Stimulated activated CD4-positive, alpha-beta T cell treated with anti-CD3 and anti-CD28 coated beads, Interleukin-2, amount 100 ng/mL, for 48 hours (primary cell): ENCODE results near the gene SEPTIN1.
"Not testable (repeated sequence)": the region's sequence is repeated elsewhere in the genome, so short reads cannot be mapped to it uniquely, and the experiment has no call there.

Experiments
- DNase-seq, 2 donors: peaks; one replicate each; pipeline ENCODE4 v3.0.0-alpha.2; 2020

SEPTIN1 gene

DNA sequence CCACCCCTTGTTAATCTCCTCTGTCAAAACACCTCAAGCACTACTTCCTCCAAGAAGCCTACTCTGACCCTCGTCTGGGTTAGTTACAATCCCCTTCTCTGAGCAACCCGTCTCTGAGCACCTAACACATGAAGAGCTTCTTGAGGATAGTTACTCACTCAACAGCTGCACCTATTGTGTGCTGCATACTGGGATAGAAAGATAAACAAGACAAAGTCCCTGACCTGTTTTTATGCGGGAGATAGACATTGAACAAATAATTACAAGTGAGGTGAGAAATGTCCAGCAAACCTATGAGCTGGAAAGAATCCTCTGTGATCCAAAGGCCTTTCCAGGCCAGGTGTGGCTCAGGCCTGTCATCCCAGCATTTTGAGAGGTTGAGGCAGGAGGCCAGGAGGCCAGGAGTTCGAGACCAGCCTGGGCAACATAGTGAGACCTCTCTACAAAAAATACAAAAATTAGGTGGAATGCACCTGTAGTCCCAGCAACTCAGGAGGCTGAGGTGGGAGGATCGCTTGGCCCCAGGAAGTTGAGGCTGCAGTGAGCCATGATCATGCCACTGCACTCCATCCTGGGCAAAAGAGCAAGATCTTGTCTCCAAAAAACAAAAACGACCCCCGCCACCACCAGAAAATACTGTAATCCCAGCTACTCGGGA, 19.5 kb upstream of the SEPTIN1 start:
- DNase-seq = no peak

DNA sequence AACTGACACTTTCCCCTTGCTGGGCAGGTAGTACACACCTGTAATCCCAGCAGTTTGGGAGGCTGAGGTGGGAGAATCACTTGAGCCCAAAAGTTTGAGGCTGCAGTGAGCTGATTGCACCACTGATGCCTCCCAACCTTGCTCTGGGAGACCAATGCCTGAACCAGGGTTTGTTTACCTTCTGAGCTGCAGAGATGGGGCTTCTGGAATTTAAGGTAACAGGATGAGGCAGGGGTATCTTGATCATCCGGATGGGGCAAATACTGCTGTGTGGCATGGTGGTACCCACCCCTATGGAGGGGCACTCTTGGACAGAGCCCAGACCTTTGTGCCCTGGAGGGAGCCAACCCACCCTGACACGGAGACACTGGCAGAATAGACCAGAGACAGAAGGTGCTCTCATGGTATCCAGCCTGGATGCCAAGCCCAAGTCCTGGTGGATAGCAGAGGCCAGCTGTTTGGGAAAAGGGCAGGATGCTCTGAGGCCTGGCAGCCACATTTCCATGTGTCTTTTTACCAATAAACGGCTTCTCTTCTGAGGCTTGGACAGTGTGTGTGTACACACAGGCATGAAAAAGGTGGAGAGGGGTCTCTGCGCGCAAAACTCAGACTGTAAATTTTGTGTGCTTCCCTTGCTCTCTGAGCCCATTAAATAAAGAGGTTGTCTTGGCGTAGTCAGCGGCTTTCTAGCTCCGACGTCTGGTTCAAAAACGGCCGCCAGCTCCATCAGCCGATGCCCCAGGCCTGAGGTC, 17.2 kb upstream of the SEPTIN1 start:
- DNase-seq = no peak

DNA sequence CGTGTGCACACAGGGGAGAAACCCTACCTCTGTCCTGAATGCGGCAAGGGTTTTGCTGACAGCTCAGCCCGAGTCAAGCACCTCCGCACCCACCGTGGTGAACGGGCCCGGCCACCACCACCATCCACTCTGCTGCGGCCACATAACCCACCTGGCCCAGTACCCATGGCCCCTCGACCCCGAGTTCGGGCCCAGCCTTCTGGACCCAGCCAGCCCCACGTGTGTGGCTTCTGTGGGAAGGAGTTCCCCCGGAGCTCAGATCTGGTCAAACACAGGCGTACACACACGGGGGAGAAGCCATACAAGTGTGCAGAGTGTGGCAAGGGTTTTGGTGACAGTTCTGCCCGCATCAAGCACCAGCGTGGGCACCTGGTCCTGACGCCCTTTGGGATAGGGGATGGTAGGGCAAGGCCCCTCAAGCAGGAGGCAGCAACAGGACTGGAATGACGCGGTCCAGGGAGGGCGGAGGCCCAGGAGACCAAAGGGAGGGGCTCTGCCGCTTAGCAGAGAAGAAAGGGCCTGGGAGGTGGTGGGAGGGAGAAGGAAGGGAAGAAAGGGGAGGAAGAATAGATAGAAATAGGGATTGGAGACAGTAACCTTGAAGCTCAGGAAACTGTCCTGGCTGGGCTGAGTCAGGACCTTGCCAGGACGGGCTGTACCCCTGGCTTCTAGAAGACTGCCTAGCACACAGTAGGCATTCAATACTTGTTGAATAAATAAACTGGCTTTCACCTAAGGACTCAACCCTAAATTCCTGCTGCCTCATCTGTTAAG, 16.5 kb upstream of the SEPTIN1 start:
- DNase-seq = no peak

DNA sequence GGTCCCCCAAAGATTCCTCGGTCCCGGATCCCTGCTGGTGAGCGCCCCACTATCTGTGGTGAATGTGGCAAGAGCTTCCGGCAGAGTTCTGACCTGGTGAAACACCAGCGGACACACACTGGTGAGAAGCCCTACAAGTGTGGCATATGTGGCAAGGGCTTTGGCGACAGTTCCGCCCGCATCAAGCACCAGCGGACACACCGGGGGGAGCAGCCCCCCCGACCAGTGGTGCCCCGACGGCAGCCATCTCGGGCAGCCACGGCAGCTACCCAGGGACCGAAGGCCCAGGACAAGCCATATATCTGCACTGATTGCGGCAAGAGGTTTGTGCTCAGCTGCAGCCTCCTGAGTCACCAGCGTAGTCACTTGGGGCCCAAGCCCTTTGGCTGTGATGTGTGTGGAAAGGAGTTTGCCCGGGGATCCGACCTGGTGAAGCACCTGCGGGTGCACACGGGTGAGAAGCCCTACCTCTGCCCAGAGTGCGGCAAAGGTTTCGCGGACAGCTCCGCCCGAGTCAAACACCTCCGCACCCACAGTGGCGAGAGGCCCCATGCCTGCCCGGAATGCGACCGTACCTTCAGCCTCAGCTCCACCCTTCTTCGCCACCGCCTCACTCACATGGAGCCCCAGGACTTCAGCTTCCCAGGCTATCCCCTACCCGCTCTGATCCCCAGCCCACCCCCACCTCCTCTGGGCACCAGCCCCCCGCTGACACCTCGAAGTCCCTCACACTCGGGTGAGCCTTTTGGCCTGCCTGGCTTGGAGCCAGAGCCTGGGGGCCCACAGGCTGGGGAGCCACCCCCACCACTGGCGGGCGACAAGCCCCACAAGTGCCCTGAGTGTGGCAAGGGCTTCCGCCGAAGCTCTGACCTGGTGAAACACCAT, 15.7 kb upstream of the SEPTIN1 start:
- DNase-seq = no peak

- DNase-seq = no peak
These were observed 14.7 kb upstream of the SEPTIN1 start for GRCh38 chr16:30397056-30397455.

- DNase-seq = not testable (repeated sequence)
These were observed 14.3 kb upstream of the SEPTIN1 start for GRCh38 chr16:30396627-30397026.

- DNase-seq = no peak
These were observed 13.7 kb upstream of the SEPTIN1 start for GRCh38 chr16:30395992-30396585.

GRCh38 chr16:30395155-30395991, 13.0 kb upstream of the SEPTIN1 start, which contains the start of gene ZNF48:
Gene ZNF48 (plus strand): TSS chr16:30395420. CDS start chr16:30395795, 375 bp downstream.
- peak in 1 of 2 donors; percentile 48 for DNase-seq

DNA sequence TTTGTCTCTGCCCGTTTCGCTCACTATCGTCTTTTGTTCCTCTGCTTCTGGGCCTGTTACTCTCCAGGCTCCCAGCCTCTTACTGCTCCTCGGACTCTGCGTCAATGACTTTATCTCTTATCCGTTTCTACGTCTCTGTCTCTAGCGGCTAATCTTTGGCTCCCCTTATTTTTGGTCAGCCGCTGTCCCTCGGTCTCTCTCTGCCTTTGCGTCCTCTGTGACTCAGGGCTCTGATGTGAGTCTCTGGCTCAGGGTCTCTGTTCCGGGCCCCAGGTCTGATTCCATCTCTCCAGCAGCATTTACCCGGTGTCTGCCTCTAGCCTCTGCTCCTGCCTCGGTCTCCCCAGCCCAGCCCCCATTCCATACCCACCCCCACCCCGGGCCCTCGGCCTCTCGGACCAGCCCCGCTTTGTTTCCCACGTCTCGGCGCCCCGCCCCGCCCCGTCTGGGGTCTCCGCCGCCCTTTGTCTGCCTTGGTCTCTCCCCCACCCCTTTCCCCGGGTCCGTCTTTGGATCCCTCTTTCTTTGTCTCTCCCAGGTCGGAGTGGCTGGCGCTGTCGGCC, 12.3 kb upstream of the SEPTIN1 start:
- no peak for DNase-seq

DNA sequence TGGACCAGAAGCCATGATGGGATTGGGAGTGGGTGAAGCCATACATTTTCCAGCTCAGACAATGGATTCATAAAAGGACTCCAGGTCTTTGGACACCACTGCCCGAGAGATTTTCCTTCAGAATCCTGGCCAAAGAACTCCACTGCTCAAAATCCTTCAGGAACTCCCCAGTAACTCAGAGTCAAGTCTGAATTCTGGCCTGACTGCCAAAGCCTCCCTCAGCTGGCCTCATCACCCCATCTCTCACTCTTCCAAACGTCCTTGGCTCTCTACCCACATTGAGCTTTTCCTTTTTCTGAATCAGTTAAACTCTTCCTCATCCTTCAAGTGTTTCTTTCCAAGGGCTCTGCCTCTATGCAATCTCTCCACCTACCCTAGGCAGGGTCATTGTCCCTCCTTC, 1.2 kb upstream of the SEPTIN1 start:
- no peak for DNase-seq

- peak in 1 of 2 donors; percentile 34 for DNase-seq
These were observed 895 bp downstream of the SEPTIN1 start for GRCh38 chr16:30381291-30382041.

DNA sequence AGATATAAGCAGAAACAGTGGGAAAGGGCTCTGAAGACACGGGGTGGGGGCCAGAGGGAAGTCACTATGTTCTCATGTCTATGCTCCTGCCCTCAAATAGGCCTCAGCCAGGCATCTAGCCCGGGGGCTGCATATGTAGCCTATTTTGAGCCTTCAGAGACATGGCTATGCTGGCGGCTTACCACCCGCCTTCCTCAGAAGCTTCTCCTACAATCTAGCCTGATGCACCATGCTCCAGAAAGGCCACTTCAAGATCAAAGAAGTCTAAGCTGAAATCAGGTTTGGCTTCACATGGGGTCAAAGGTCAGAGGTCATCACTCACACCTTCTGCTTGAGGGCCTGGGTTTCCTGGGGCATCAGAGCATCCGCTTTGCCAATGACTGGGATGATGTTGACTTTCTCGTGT, 1.6 kb downstream of the SEPTIN1 start:
- DNase-seq = no peak

DNA sequence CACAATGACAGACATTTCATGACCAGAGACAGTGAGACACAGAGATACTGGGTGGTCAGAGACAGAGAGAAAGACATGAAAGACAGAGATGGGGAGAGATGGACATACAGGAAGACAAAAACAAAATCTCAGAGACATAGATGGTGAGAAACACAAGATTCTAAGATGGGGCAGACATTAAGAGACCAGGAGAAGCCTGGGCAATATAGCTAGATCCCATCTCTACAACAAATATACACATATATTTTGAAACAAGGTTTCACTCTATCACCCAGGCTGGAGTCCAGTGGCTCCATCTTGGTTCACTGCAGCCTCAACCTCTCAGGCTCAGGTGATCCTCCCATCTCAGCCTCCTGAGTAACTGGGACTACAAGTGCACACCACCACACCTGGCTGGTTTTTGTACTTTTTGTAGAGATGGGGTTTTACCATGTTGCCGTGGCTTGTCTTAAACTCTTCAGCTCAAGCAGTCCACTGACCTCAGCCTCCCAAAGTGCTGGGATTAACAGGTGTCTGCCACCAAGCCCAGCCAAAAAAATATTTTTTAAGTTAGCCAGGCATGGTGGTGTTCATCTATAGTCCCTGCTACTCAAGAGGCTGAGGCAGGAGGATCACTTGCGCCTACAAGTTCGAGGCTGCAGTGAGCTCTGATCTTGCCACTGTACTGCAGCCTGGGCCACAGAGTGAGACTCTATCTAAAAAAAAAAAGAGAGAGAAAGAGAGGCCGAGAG, 2.1 kb downstream of the SEPTIN1 start:
- no peak for DNase-seq

DNA sequence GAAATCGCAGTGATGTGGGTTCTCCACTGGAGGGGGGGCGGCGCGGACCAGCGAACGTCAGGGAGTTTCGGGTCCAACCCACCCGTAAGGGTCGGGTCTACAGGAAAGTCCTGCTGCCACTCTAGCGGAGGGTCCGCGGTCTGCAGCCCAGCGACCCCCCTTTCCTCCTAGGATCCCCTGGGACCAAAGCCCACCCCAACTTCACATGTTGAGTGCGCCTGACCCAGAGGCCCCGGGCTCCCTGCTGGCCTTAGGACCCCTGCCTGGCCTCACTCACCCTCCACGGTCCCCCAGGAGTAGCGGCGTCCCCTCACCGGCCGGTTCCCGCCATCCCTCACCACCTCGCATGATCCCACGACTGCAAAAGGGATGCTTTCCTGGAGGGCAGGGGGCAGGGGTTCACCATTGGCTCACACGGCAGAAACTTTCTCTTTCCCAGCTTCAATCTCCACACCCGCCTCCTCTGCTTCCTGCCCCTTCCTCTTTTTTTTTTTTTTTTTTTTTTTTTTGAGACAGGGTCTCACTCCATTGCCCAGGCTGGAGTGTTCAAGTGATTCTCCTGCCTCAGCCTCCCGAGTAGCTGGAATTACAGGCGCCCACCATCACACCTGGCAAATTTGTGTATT, 3.1 kb downstream of the SEPTIN1 start:
- no peak for DNase-seq

DNA sequence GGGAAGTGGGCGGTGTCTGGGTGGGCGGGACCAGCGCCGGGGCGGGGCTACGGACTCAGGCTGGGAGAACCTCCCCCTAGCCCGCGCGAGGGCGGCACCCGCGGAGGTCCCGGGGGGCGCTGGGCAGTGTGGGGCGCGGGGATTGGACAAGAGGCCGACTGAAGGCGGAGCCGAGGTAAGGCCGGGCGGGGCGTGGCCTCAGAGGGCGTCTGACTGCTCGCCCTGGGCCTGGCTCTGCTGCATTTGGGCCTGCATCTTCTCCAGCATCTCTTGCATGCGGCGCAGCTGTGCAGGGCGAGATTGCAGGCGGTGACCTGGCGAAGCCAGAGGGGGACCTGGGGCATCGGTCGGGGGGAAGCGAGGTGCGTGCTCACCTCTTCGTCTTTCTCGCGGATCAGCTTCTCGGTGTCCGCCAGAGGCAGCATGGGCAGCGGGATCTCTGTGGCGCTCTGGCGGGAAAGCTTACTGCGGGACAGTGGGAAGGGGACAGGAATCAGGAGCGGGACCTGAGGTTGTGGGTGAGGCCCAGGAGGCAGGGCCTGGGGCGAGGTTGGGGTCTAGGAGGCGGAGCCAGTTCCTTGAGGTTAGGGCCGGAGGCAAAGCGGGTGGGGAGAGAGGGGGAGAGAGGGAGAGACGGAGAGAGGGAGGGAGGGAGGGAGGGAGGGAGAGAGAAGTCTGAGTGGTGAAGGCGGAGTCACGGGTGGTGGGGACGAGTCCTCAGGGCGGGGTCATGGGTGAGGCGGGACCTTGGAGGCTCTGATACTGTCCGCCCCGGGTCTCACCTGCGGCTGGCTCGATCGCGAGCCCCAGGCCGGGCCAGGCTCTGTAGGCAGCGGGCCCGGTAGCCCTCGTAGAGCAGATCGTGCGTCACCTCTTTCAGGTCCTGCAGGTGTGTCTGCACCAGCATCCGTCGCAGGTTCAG, 3.9 kb downstream of the SEPTIN1 start:
- DNase-seq = peak; percentile 99 to 100

- DNase-seq = peak; percentile 73 to 76
These were observed 4.5 kb downstream of the SEPTIN1 start for GRCh38 chr16:30377812-30378235.

DNA sequence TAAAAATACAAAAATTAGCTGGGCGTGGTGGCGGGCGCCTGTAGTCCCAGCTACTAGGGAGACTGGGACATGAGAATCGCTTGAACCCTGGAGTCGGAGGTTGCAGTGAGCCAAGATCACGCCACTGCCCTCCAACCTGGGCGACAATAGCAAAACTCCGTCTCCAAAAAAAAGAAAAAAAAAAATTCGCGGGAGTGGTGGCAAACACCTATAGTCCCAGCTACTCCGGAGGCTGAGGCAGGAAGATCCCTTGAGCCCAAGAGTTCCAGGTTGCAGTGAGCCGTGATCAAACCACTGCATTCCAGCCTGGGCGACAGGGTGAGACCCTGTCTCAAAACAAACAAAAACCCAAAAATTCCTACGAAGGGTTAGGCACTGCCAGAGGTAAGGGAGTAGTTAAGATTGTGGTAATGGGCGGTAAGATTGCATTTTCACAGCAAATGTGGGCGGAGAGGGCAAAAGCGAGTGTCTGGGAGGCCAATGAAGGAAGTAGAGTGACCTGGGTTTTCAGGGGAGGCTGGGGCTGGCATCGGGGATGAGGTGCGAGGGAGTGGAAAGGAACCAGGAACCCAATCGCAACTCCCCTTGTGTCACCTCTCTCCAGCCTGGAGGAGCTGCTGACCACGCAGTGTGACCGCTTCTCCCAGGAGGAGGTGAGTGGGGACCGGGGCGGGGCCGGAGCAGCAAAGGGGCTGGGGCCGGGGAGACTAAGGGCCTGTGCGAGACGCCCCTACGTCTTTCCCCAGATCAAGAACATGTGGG, 5.1 kb downstream of the SEPTIN1 start:
- DNase-seq = no peak
